Nephron progenitor cell (in vitro differentiated cells): ENCODE data around the gene MEOX1.

Experiments used
- DNase-seq: peaks from one replicate; pipeline ENCODE4 v3.0.0; 2021
- H3K27ac Mint-ChIP-seq: 2 replicates; pipeline ENCODE4 v1.8.0; 2021; ENCODE audit warnings: mild to moderate bottlenecking, moderate library complexity, mixed read lengths
- H3K27me3 Mint-ChIP-seq: 2 replicates; pipeline ENCODE4 v1.8.0; 2021; ENCODE audit warnings: mild to moderate bottlenecking, low read depth, mixed read lengths; ENCODE audit not compliant: poor library complexity
- H3K36me3 Mint-ChIP-seq: 2 replicates; pipeline ENCODE4 v1.8.0; 2021; ENCODE audit warnings: low read depth, mixed read lengths
- H3K4me1 Mint-ChIP-seq: 2 replicates; pipeline ENCODE4 v1.8.0; 2021; ENCODE audit warnings: mixed read lengths
- H3K4me3 Mint-ChIP-seq: 2 replicates; pipeline ENCODE4 v1.8.0; 2021; ENCODE audit warnings: mild to moderate bottlenecking, moderate library complexity, mixed read lengths
- H3K9me3 Mint-ChIP-seq: 2 replicates; pipeline ENCODE4 v1.8.0; 2021; ENCODE audit warnings: mild to moderate bottlenecking, moderate library complexity, mixed read lengths
- CTCF ChIP-seq: fragments of 200-600 bp; sonication (generic); IDR thresholded peaks from 2 replicates; pipeline ENCODE4 v1.5.0; 2021; ENCODE audit warnings: antibody characterized with exemption

The MEOX1 gene

GRCh38 chr17:43702637-43703036 is 40.9 kb upstream of the MEOX1 start:
- H3K9me3 Mint-ChIP-seq, result peaks cover 8% of the 10 kb centered on the region
- TF ChIP-seq CTCF, result no peak
- peaks cover 38% of the 10 kb centered on the region for H3K27me3 Mint-ChIP-seq
- DNase-seq, result no peak
- H3K36me3 Mint-ChIP-seq, result no peaks in the 10 kb centered on the region
- H3K4me1 Mint-ChIP-seq, result peaks cover 34% of the 10 kb centered on the region
- H3K27ac Mint-ChIP-seq, result no peak overlapping the region
- H3K4me3 Mint-ChIP-seq, result no peak overlapping the region

GRCh38 chr17:43701318-43701743 is 39.6 kb upstream of the MEOX1 start:
- Mint-ChIP-seq H3K27me3 (peaks cover 45% of the 10 kb centered on the region), H3K27ac (no peak overlapping the region), H3K9me3 (peaks cover 8% of the 10 kb centered on the region), H3K4me1 (peaks cover 37% of the 10 kb centered on the region), H3K4me3 (no peak overlapping the region), H3K36me3 (no peaks in the 10 kb centered on the region)
- no peak for DNase-seq
- no peak for TF ChIP-seq CTCF

- H3K36me3 Mint-ChIP-seq, result no peaks in the 10 kb centered on the region
- peaks cover 34% of the 10 kb centered on the region for H3K4me1 Mint-ChIP-seq
- no peak for DNase-seq
- no peak overlapping the region for H3K27ac Mint-ChIP-seq
- peaks cover 8% of the 10 kb centered on the region for H3K9me3 Mint-ChIP-seq
- TF ChIP-seq CTCF, result no peak
- no peak overlapping the region for H3K4me3 Mint-ChIP-seq
- H3K27me3 Mint-ChIP-seq, result peaks cover 45% of the 10 kb centered on the region
Observed at GRCh38 chr17:43699438-43699756, 37.7 kb upstream of the MEOX1 start.

GRCh38 chr17:43698678-43699437 is 37.1 kb upstream of the MEOX1 start:
- Mint-ChIP-seq H3K9me3 (peaks cover 8% of the 10 kb centered on the region), H3K4me1 (peaks cover 34% of the 10 kb centered on the region), H3K36me3 (no peaks in the 10 kb centered on the region), H3K27ac (no peak overlapping the region), H3K27me3 (peaks cover 47% of the 10 kb centered on the region), H3K4me3 (no peak overlapping the region)
- TF ChIP-seq CTCF, result no peak
- DNase-seq, result no peak

GRCh38 chr17:43697937-43698336 is 36.2 kb upstream of the MEOX1 start:
- Mint-ChIP-seq H3K27ac (no peak overlapping the region), H3K9me3 (peaks cover 6% of the 10 kb centered on the region), H3K36me3 (no peaks in the 10 kb centered on the region), H3K27me3 (peaks cover 57% of the 10 kb centered on the region), H3K4me3 (no peak overlapping the region), H3K4me1 (peaks cover 27% of the 10 kb centered on the region)
- DNase-seq, result no peak
- TF ChIP-seq CTCF, result no peak

GRCh38 chr17:43696891-43697290 is 35.2 kb upstream of the MEOX1 start:
- TF ChIP-seq CTCF, result no peak

More at GRCh38 chr17:43696891-43697290, 35.2 kb upstream of the MEOX1 start:
- Mint-ChIP-seq H3K27ac (no peak overlapping the region), H3K4me3 (no peak overlapping the region), H3K27me3 (peaks cover 56% of the 10 kb centered on the region), H3K4me1 (peaks cover 21% of the 10 kb centered on the region), H3K9me3 (no peaks in the 10 kb centered on the region), H3K36me3 (no peaks in the 10 kb centered on the region)
- DNase-seq, result no peak
